Esophagus muscularis mucosa (tissue), 4 donors: Measurements from ENCODE around the gene DDX23. TPM values are rescaled to one million over a fixed set of nuclear protein-coding genes. Genes with fewer than 3 reads are reported as not detected.

Source experiments
- DNase-seq: peaks from one replicate; pipeline ENCODE4 v3.0.0-alpha.2; 2017; ENCODE audit errors: extremely low spot score
- H3K27ac ChIP-seq, 4 donors: fragments of 200-600 bp; sonication (generic); replicated peaks in 1 of 4; 1 replicate in 3 of 4; 2 replicates in 1 of 4; pipeline ENCODE4 v1.5.1; 2016 to 2019; ENCODE audit warnings: mild to moderate bottlenecking in 1 of 4
- H3K27me3 ChIP-seq, 4 donors: fragments of 200-600 bp; sonication (generic); one replicate each; pipeline versions ENCODE4 v1.5.1 to v1.6.0; 2016 to 2019
- H3K36me3 ChIP-seq, 4 donors: fragments of 200-600 bp; sonication (generic); one replicate each; pipeline ENCODE4 v1.5.1; 2016 to 2019
- H3K4me1 ChIP-seq, 4 donors: fragments of 200-600 bp; sonication (generic); one replicate each; pipeline ENCODE4 v1.5.1; 2016 to 2019
- H3K4me3 ChIP-seq, 4 donors: fragments of 200-600 bp; sonication (generic); 1 replicate in 2 of 4; 2 replicates in 2 of 4; pipeline ENCODE4 v1.5.1; 2016 to 2019; ENCODE audit warnings: mild to moderate bottlenecking in 4 of 4, moderate library complexity in 1 of 4
- H3K9me3 ChIP-seq, 4 donors: fragments of 200-600 bp; sonication (generic); 1 replicate in 3 of 4; 2 replicates in 1 of 4; pipeline ENCODE4 v1.5.1; 2016 to 2019
- EP300 ChIP-seq: sonication (generic); formaldehyde crosslinking; IDR thresholded peaks from one replicate; pipeline ENCODE4 v1.6.1; 2017; ENCODE audit warnings: antibody characterized with exemption
- POLR2A ChIP-seq: fragments of 450-650 bp; IDR thresholded peaks from one replicate; pipeline ENCODE4 v1.6.1; 2017; ENCODE audit warnings: antibody characterized with exemption, moderate library complexity, mild to moderate bottlenecking, low read depth
- POLR2AphosphoS5 ChIP-seq, 2 donors: sonication (generic); formaldehyde crosslinking; IDR thresholded peaks; one replicate each; pipeline ENCODE4 v1.6.1; 2017; ENCODE audit warnings: antibody characterized with exemption in 2 of 2
- WGBS: methylation state at CpG from one replicate; pipeline ENCODE4 v1.1.5; 2018; 5-methylcytosine and 5-hydroxymethylcytosine counted together
- intact Hi-C: fragments of 100-400 bp; cut with DNase I; formaldehyde crosslinking; loops from one replicate; pipeline ENCODE4 v1.15.1; 2023
- total RNA-seq, 4 donors: library from RNA; depleted of rRNA; stranded (reverse); fragments of >200 nt; gene quantifications; one replicate each; pipeline versions ENCODE4 v1.1.0 to v1.2.1, GENCODE V29; 2016
- TF ChIP-seq, protein P1 (sequence below), 3 experiments: fragments of 200-600 bp in 2 of 3; fragments of 450-650 bp in 1 of 3; sonication (generic) in 2 of 3; IDR thresholded peaks; one replicate each; pipeline ENCODE4 v1.5.1; 2017 to 2019; ENCODE audit warnings: antibody characterized with exemption in 3 of 3, mild to moderate bottlenecking in 2 of 3, moderate library complexity in 1 of 3

DDX23 gene
- total RNA-seq, 4 donors from 2014 or later, result 51.1 to 88.3 (median 74.1) TPM

DNA sequence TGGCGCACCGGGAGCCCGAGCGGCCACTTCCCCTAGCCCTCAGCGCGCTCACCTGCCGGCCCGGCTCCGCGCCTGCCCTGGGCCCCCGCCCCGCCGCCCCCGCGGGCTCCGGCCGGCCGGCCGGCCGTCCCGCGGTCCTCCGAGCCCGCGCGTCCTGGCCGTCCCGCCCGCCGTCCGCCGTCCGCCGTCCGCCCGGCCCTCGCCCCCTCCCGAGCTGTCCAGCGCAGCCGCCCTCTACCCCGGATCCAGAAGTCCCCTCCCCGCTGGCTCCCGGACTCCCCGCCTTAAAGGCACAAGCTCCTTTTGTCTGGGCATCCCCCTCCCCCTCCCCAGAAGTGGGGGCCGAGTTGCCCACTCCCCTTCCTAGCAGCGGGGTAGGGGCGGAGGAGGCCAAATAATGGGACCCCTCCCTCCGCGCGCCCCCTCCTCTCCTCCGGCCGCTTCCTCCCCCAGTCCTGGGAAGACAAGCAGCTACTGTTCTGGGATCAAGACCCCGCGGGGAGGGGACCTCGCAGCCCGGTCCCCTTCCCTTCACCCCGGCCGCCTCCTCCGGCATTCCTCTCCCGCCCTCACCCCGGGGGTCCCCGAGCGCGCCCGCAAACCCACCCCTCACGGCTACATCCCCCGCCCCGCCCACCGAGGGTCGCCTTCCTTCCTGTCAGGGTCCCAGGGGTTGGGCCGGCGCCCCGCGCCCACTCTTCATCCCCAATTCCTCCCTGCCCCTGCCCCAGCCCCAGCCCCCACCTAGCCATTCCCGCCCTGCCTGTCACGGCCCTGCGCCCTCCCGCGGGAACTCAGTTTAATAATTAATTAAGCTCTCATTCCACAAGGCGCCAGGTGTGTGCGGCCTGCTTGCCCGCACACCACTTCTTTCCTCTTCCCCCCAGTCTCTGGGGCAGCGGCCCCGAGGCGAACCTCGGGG is 62.8 kb downstream of the DDX23 start, which contains the start of gene ADCY6:
Gene ADCY6, minus strand, starts transcription at position 236 of the 922 bp plus-strand sequence. CDS start 5,655 bp downstream, outside the sequence.
- no peak for DNase-seq
- Histone ChIP-seq H3K27me3 (no peaks in the 10 kb centered on the region), H3K36me3 (no peaks in the 10 kb centered on the region), H3K27ac (peak within 1 kb of the TSS; percentile 88 to 92 (median 89)), H3K9me3 (no peaks in the 10 kb centered on the region), H3K4me3 (peak within 1 kb of the TSS; percentile 93 to 97 (median 97)), H3K4me1 (peaks cover 36 to 44% (median 42%) of the 10 kb centered on the region in 4 donors)
- under 1% methylated on average over 47 of the region's 86 CpGs for WGBS
- TF ChIP-seq POLR2AphosphoS5 (IDR thresholded peaks at IDR 0.05), result peak; percentile 38 to 61
- TF ChIP-seq, protein P1, sequence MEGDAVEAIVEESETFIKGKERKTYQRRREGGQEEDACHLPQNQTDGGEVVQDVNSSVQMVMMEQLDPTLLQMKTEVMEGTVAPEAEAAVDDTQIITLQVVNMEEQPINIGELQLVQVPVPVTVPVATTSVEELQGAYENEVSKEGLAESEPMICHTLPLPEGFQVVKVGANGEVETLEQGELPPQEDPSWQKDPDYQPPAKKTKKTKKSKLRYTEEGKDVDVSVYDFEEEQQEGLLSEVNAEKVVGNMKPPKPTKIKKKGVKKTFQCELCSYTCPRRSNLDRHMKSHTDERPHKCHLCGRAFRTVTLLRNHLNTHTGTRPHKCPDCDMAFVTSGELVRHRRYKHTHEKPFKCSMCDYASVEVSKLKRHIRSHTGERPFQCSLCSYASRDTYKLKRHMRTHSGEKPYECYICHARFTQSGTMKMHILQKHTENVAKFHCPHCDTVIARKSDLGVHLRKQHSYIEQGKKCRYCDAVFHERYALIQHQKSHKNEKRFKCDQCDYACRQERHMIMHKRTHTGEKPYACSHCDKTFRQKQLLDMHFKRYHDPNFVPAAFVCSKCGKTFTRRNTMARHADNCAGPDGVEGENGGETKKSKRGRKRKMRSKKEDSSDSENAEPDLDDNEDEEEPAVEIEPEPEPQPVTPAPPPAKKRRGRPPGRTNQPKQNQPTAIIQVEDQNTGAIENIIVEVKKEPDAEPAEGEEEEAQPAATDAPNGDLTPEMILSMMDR (IDR thresholded peaks at IDR 0.05), result no peak
- intact Hi-C loops, result no loop called here

DNA sequence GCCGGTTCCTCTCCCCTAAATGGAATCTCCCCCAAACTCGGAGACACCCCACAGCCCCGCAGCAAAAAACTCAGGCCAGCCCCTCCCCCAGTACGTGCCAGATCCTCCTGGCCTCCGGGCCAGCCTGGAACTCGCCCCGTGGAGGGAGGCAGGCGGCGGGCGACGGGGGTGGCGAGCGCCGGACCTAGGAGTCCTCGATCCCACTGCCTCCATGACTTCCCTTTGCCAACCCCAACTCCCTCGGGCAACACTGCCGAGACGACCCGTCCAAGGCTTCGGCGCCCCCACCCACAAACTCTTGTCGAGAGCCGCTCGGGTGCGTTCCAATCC is 63.5 kb downstream of the DDX23 start:
- H3K27ac ChIP-seq, result peak overlapping the region; percentile 88 to 92 (median 89)

DNA sequence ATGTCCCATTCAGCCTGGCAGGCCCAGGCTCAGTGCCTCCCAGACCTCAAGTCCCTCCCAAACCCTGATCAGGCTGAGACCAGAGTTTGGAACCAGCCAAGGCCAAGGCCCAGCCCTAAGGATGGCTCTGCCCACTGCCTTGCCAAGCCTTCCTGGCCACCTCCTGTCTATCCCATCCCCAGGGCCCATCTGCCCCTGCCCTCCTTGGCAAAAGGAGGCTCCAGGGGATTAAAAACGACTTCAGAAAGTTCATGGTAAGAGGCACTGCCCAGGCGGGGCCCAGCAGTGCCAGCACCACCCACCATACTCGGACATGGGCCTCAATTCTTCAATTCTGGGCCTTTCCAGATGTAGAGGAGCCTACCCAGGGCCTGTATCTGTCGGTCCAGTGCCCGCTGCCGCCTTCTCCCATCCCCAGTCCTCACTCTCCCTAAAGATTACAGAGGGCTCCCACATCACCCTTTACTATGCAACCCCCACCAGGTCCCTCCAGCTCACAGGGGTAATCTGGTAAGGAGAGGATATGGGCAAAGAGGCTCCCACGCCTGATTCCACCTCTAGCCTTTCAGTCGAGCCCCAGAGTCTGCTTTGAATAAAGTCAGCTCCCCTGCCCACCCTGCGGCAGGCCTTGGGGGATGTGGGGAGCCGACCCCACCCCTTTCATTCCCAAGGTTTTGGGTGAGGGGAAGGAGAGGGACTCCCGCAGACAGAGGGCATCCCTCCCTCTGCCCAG is 64.0 kb downstream of the DDX23 start:
- 22% methylated on average over 9 of the region's 11 CpGs for WGBS
- Histone ChIP-seq H3K4me3 (peak overlapping the region; percentile 93 to 97 (median 97)), H3K27ac (peak overlapping the region; percentile 88 to 92 (median 89)), H3K36me3 (peaks cover 0 to 4% (median 3%) of the 10 kb centered on the region in 4 donors), H3K27me3 (no peaks in the 10 kb centered on the region), H3K9me3 (no peaks in the 10 kb centered on the region), H3K4me1 (peaks cover 42 to 45% (median 43%) of the 10 kb centered on the region in 4 donors)
- intact Hi-C loops, result no loop called here
- no peak for DNase-seq
- TF ChIP-seq POLR2A, result no peak
- no peak for TF ChIP-seq POLR2AphosphoS5 (IDR thresholded peaks at IDR 0.05)
- TF ChIP-seq, protein P1 (IDR thresholded peaks at IDR 0.05), result no peak
- no peak for TF ChIP-seq EP300

More for the DNA sequence above, 63.5 kb downstream of the DDX23 start:
- intact Hi-C loops, result no loop called here
- 0% methylated on average over 4 of the region's 25 CpGs for WGBS
- Histone ChIP-seq H3K27me3 (no peaks in the 10 kb centered on the region), H3K9me3 (no peaks in the 10 kb centered on the region), H3K4me1 (peaks cover 41 to 44% (median 42%) of the 10 kb centered on the region in 4 donors), H3K4me3 (peak overlapping the region; percentile 93 to 97 (median 97)), H3K36me3 (no peaks in the 10 kb centered on the region)
- TF ChIP-seq POLR2A, result no peak
- no peak for DNase-seq

DNA sequence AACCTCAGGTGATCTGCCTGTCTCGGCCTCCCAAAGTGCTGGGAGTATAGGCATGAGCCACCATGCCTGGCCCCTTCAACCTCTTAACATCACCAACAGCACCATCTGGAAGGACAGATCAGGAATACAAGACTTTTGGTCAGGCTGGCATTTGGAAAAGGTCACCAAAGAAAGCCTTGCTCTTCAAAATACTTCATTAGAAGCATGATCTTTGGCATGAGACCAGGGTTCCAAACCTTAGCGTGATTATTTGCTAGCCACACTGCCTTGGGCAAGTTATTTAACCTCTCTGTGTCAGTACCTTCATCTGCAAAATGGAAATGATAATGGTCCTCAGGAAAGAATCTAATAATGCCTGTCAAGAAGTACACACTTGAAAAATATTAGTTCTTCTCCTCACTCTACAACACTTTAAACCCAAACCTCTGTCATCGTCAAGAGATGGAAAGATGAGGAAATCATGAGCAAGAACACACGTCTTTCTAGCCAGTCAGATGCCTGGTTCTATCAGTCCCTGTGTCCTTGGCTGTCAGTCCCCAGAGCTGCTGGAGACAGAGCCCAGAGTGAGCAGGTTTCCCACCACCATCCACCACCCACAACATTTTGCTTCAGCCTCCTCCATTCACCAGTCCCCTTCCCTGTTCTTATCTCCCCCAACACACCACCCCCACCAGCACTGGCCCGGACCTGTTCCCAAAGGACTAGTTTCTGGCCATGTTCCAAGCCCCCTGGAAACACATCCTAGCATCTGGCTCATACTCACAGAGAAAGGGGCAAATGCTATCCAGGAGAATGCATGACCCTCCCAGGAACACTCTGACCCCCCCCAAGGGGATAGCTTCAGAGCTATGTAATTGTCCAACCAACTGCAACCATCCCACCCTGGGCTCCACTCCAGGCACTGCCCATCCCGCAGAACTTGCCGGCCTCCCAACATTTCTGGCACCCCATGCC is 65.1 kb downstream of the DDX23 start:
- intact Hi-C loops, result no loop called here
- H3K4me1 ChIP-seq, result peaks cover 49 to 54% (median 53%) of the 10 kb centered on the region in 4 donors
- H3K27me3 ChIP-seq, result no peaks in the 10 kb centered on the region
- H3K9me3 ChIP-seq, result no peaks in the 10 kb centered on the region
- TF ChIP-seq, protein P1 (IDR thresholded peaks at IDR 0.05), result no peak
- TF ChIP-seq POLR2AphosphoS5 (IDR thresholded peaks at IDR 0.05), result no peak
- no peak for TF ChIP-seq POLR2A
- no peak for TF ChIP-seq EP300
- H3K27ac ChIP-seq, result peak overlapping the region; percentile 88 to 92 (median 89)
- peak overlapping the region; percentile 93 to 97 (median 97) for H3K4me3 ChIP-seq
- no peak for DNase-seq
- WGBS, result 29% methylated on average over 7 of the region's 7 CpGs
- peaks cover 0 to 15% (median 14%) of the 10 kb centered on the region in 4 donors for H3K36me3 ChIP-seq
